ENCODE measurements around the gene TK2. TPM values are rescaled to one million over a fixed set of nuclear protein-coding genes. Genes with fewer than 3 reads are reported as not detected.

Gene TK2
- total and polyA plus RNA-seq, 11 donors = 9.4 to 29.4 (median 17.3) TPM

DNA sequence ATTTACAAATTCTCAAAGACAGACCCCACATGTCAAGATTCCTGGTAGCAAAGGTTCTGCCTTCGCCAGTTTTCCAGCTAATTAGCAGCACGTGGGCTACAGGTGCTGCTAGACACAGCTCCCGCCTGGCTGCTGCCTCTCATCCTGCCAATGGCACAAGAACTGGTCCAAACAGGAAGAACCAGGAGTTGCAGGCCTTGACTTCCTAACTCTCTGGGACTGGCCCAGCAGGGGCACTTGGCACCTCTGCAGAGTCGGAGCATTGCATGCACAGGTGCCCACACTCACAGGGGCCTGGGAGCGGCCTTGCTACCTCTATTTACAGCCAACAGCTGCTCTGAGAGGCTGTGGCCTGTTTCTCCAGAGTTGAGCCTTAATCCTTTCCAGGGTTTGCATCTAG, 39.6 kb downstream of the TK2 start:
- Histone ChIP-seq H3K27me3 (no peaks in the 10 kb centered on the region), H3K9me3 (no peaks in the 10 kb centered on the region), H3K36me3 (peaks cover 0 to 35% (median 6%) of the 10 kb centered on the region in 9 donors), H3K4me1 (peaks cover 4 to 51% (median 32%) of the 10 kb centered on the region in 12 donors), H3K27ac (peak overlapping the region in 3 of 12 donors; percentile 71 to 84 (median 73)), H3K4me3 (no peak overlapping the region)
- DNase-seq (no peak), ATAC-seq (no peak)
- no peak for TF ChIP-seq CTCF (IDR thresholded peaks at IDR 0.05)
- no peak for TF ChIP-seq POLR2A (IDR thresholded peaks at IDR 0.05)
- intact Hi-C loops (cut with DNase I) = loop anchor here in 1 of 10 donors (5.0 kb wide), 1 partner anchor 42 kb away; the partner anchor contains the start of genes CKLF and TK2
- 93 to 98% (median 95%) methylated on average over 5 of the region's 5 CpGs for WGBS, 4 donors

DNA sequence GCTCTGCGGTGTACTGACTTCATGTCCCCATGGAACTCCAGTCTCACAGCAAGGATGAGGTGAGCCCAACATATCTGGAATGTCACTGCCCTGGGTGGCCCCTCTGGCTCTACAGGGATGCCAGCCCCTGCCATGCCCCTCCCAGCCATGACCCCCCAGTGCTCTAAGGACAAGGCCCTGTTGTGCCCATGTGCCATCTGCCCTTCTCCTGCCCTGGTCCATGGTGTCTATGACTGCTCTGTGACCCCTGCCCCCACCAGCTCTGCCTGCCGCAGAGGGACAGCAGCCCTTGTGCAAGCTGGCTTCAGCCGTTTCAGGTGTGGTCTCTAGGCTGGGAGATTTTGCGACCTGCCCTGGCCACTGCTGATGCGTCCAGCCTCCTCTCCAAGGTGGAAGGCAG, 40.3 kb downstream of the TK2 start:
- H3K36me3 ChIP-seq = peaks cover 0 to 33% (median 5%) of the 10 kb centered on the region in 9 donors

GRCh38 chr16:66508914-66509496, 40.9 kb downstream of the TK2 start:
- Histone ChIP-seq H3K9me3 (no peaks in the 10 kb centered on the region), H3K36me3 (peaks cover 0 to 33% (median 5%) of the 10 kb centered on the region in 9 donors), H3K4me3 (no peak overlapping the region), H3K27me3 (no peaks in the 10 kb centered on the region), H3K27ac (peak overlapping the region in 3 of 12 donors; percentile 8 to 61 (median 32)), H3K4me1 (peaks cover 4 to 48% (median 31%) of the 10 kb centered on the region in 12 donors)
- 89 to 94% (median 90%) methylated on average over 9 of the region's 9 CpGs for WGBS, 4 donors
- TF ChIP-seq POLR2A (IDR thresholded peaks at IDR 0.05) (no peak), CTCF (IDR thresholded peaks at IDR 0.05) (no peak)
- DNase-seq (peak in 1 of 5 donors; percentile 13), ATAC-seq (no peak)
- intact Hi-C loops (cut with DNase I) = no loop called here

More for the DNA sequence above, 40.3 kb downstream of the TK2 start:
- 94 to 100% (median 98%) methylated on average over 5 of the region's 5 CpGs for WGBS, 4 donors
- H3K4me1 ChIP-seq = peaks cover 4 to 48% (median 31%) of the 10 kb centered on the region in 12 donors
- H3K27me3 ChIP-seq = no peaks in the 10 kb centered on the region
- TF ChIP-seq POLR2A (IDR thresholded peaks at IDR 0.05) = no peak
- no peak for TF ChIP-seq CTCF (IDR thresholded peaks at IDR 0.05)
- peak in 1 of 5 donors; percentile 12 for DNase-seq
- no peaks in the 10 kb centered on the region for H3K9me3 ChIP-seq
- no peak overlapping the region for H3K4me3 ChIP-seq
- intact Hi-C loops (cut with DNase I) = no loop called here
- peak overlapping the region in 1 of 12 donors; percentile 61 for H3K27ac ChIP-seq
- peak in 1 of 4 donors; percentile 4 for ATAC-seq

GRCh38 chr16:66508248-66508913, 41.5 kb downstream of the TK2 start:
- TF ChIP-seq POLR2A (IDR thresholded peaks at IDR 0.05) (no peak), CTCF (IDR thresholded peaks at IDR 0.05) (peak in 1 of 12 donors; percentile 17)
- Histone ChIP-seq H3K9me3 (no peaks in the 10 kb centered on the region), H3K27me3 (no peaks in the 10 kb centered on the region), H3K27ac (peak overlapping the region in 6 of 12 donors; percentile 8 to 62 (median 25)), H3K4me1 (peaks cover 4 to 51% (median 34%) of the 10 kb centered on the region in 12 donors), H3K4me3 (no peak overlapping the region), H3K36me3 (peaks cover 0 to 28% (median 3%) of the 10 kb centered on the region in 9 donors)
- whole genome bisulfite sequencing, 4 donors = 71 to 81% (median 76%) methylated on average over 7 of the region's 7 CpGs
- DNase-seq (peak in 1 of 5 donors; percentile 17), ATAC-seq (peak; percentile 18 to 63 (median 48))
- intact Hi-C loops (cut with DNase I) = no loop called here

All from heart left ventricle (tissue), 16 donors.